ENCODE measurements around the gene BCAS2.

DNA sequence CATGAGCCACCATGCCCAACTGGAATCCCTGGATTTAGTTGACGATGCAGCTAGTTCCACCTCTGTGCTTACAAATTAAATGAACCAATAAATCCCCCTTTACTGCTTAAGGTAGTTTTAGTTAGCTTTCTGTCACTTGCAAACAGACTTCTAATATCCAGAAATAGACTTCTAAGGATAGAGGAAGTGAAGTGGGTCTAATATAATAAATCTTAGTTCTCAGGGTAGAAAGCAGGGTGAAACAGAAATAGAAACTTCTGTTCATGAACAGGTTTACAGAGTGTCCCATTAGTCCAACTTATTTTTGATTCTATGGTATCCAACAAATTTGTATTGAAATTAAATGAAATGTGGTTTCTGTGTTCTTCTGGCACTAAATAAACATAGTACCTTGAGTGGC is 20.1 kb downstream of the BCAS2 start:
- TF ChIP-seq POLR2A (IDR thresholded peaks at IDR 0.05; ENCODE audit: low read length) (no peak), GATA1 (IDR thresholded peaks at IDR 0.05; ENCODE audit: low read depth, low read length) (no peak)
